GM03348 (cell line): Measurements from ENCODE around the gene DDX31.
"Not testable (repeated sequence)": the region's sequence is repeated elsewhere in the genome, so short reads cannot be mapped to it uniquely, and the experiment has no call there.

Experiments
- DNase-seq: peaks from one replicate; pipeline ENCODE4 v3.0.0; 2012; ENCODE audit warnings: low spot score

DDX31 gene

GRCh38 chr9:132577119-132577518, 92.7 kb downstream of the DDX31 start:
- DNase-seq = no peak

- DNase-seq = no peak
These were observed 94.0 kb downstream of the DDX31 start for GRCh38 chr9:132575811-132576210.

DNA sequence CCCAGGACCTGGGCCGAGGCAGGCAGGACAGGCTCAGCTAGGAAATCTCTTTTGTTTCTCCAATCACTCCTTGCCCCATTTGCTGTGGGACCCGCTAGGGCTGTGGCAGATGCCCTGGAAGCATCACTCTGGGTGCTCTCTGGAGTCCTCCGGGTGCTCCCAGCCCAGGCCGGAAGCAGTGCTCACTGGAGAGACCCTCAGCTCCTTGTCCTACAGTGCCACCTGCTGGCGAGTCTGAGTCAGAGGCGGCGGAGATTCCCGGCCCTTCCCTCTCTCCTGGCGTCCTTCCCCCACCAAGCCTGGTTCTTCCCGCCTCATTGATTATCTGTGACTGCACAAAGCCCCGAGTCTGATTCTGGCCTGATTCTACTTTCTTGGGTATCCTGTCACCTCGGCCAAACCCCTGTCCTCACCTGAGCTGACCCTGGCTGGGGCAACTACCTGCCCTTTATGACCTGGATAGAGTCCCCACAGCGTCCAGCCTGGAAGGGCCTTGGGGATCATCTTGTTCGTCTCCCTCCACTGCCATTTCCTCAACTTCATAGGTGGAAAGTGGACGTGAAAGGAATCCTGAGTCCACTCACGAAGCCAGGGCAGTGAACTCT, 94.7 kb downstream of the DDX31 start:
- peak; percentile 93 for DNase-seq

GRCh38 chr9:132572921-132573320, 96.9 kb downstream of the DDX31 start:
- peak; percentile 58 for DNase-seq

DNA sequence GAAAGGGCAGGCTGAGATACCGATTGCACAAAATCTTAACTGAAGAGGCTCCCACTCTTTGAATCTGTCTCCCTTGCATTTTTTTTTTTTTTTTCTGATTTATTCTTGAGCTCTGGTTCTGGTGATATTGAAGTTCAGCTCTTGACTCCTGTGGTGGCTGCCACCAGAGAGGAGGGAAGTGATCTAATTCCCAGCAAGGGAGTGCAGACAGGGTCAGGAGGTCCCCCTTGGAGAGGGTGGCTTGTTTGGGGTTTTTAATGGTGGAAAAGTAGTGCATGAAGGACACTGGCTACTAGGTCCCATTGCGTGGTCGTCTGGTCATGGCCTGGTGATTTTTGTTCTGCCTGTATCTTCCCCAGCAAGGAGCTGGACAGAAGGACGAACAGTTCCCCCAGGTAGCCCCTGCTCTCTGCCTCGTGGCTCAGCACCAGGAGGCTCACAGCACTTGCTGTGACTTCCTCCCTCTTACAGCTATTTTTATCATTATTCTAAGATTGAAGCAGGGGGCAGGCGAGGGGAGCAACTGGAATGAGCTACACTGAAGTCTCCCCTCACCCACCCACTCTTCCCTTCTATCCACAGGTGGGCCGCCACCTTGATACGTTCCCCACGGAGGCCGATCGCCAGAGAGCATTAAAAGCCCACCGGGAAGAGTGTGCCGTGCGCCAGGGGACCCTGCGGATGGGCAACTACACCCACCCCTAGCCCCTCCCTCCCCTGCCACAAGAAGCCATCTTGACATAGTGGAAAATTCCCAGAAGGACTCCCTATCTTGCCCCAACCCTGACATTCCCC, 97.8 kb downstream of the DDX31 start:
- DNase-seq = no peak

- not testable (repeated sequence) for DNase-seq
These were observed 101.0 kb downstream of the DDX31 start for GRCh38 chr9:132568787-132569186.

- DNase-seq = no peak
These were observed 105.3 kb downstream of the DDX31 start for GRCh38 chr9:132564526-132564925.

GRCh38 chr9:132562306-132562573, 107.5 kb downstream of the DDX31 start:
- no peak for DNase-seq

DNA sequence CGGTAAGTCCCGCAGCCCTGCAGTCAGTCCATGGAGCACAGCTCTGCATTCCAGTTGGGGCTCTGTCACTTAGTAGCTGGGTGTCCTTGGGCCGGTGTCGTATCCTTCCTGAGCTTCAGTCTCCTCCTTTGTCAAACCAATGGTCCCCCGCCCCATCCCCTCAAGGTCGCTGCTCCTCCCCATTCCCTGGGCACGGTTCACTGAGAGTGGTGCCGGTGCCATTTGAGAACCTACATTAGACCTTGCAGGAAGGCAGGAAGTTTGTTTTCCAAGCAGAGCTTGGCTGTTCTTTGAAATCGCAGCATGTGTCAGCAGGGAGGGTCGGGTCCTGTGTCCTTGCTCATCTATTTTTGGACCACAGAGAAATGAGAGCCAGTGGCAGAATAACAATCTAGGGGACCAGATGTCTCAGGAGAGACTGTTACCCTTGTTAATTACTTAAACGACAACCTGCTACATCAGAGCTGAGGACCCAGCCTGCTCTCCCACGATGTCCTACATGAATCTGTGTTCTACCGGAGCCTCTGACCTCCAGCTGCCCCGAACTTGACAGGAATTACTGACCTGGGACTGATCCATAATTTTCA, 109.1 kb downstream of the DDX31 start:
- no peak for DNase-seq

DNA sequence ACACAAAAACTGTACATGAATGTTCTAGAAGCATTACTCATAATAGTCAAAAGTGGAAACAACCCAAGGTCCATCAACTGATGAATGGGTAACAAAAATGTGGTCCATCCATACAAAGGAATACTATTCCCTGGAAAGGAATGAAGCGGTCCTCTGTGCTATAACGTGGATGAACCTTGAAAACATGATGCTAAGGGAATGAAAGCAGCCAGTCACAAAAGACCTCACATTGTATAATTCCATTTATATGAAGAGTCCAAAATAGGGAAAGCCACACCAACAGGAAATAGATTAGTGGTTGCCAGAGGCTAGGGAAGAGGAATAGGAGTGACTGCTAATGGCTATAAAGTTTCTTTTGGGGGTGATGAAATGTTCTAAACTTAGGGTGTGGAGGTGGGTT, 110.1 kb downstream of the DDX31 start:
- DNase-seq = no peak

DNA sequence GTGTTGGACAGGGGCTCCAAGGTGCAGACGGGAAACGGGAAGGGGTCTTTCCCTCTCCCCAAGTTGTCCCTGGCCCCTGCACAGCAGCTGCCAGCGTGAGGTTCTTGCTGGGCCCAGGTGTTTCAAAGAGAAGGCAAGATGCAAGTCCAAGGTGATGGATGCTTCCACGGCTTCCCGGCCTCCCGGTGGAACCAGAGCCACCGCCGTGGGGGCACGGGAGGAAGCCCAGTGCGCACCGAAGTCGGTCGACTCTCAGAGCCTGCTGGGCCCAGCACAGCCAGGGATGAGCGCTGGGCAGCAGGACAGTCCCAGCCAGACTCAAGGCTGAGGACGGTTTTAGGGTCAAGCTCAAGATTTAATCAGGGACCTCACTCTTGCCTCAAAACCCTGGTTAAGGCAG, 112.6 kb downstream of the DDX31 start:
- no peak for DNase-seq

DNA sequence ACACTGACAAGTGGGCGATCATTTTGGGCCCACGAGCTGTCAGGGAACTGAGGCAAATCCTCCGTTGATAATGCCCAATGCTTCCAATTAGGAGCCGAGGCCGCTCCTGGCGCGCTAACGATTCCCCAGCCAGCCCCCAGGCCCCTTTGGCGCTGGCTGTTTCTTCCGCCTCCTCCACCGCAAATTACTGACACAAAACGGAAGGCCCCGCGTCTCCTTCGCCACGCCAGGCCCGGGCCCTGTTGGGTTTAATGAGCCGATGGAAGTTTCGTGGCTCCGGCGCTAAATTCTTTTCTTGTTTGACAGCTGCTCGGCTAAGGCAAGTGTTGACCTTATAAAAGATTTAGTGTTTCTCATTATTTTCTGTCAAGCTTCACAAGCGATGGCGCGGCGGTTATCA, 113.1 kb downstream of the DDX31 start:
- no peak for DNase-seq

- no peak for DNase-seq
These were observed 113.5 kb downstream of the DDX31 start for GRCh38 chr9:132556235-132556634.

GRCh38 chr9:132555528-132555927, 114.3 kb downstream of the DDX31 start:
- DNase-seq = no peak

DNA sequence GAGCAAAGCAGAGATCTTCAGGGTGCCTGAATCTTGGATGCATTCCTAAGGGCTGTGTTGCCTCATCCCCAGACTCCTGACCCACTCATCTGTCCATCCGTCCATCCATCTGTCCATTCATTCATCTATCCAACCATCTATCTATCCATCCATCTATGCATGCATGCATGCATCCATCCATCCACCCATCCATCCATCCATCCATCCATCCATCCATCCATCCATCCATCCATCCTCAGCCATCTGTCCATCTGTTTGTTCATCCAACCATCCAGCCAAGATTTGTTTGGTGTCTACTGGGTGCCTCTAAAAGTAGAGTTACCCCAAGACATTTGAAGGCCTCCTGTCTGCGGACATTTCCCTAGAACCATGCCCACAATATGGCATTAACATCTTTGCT, 115.0 kb downstream of the DDX31 start:
- DNase-seq = no peak

GRCh38 chr9:132552041-132552440, 117.7 kb downstream of the DDX31 start:
- no peak for DNase-seq

GRCh38 chr9:132551556-132551955, 118.2 kb downstream of the DDX31 start:
- no peak for DNase-seq

GRCh38 chr9:132548751-132549640, 120.8 kb downstream of the DDX31 start:
- DNase-seq = no peak

GRCh38 chr9:132547976-132548730, 121.6 kb downstream of the DDX31 start:
- DNase-seq = no peak

- DNase-seq = no peak
These were observed 122.3 kb downstream of the DDX31 start for GRCh38 chr9:132547436-132547835.

DNA sequence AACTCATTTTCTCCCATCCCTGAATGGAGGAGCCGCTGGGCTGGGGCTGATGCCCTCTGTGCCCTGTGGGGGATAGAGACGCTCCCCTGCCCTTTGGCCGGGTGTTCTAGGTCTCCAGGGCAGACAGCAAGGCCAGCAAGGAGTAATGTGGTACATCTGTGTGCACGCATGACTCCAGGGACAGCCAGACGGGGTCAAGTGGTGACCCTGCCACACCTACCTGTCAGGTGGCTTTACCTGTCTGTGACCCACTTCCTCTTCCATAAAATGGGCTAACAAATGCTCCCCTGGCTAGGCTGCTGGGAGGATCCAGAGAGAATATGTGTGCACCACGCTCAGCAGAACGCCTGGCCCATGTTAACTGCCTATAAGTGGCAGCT, 122.7 kb downstream of the DDX31 start:
- no peak for DNase-seq
